Measurements from ENCODE around the gene SHISA8.
"Not testable (repeated sequence)": the region's sequence is repeated elsewhere in the genome, so short reads cannot be mapped to it uniquely, and the experiment has no call there.

The SHISA8 gene

GRCh38 chr22:41899110-41899509 is 15.8 kb downstream of the SHISA8 start:
- DNase-seq, result no peak
- no peak for ATAC-seq

GRCh38 chr22:41898645-41899044 is 16.2 kb downstream of the SHISA8 start:
- no peak for DNase-seq
- ATAC-seq, result no peak

GRCh38 chr22:41893591-41894375 is 21.1 kb downstream of the SHISA8 start:
- DNase-seq, result no peak
- no peak for ATAC-seq

- no peak for ATAC-seq
These were observed 22.2 kb downstream of the SHISA8 start for GRCh38 chr22:41892721-41893120.

GRCh38 chr22:41891407-41891806 is 23.5 kb downstream of the SHISA8 start:
- no peak for ATAC-seq
- DNase-seq, result no peak

More at GRCh38 chr22:41892721-41893120, 22.2 kb downstream of the SHISA8 start:
- DNase-seq, result no peak

- ATAC-seq, result no peak
- no peak for DNase-seq
These were observed 26.2 kb downstream of the SHISA8 start for GRCh38 chr22:41888627-41889200.

- ATAC-seq, result peak; percentile 11
- no peak for DNase-seq
These were observed 29.4 kb downstream of the SHISA8 start for GRCh38 chr22:41885516-41885915.

- ATAC-seq (no peak), DNase-seq (no peak)
These were observed 29.8 kb downstream of the SHISA8 start for GRCh38 chr22:41885116-41885515.

- no peak for DNase-seq
- no peak for ATAC-seq
These were observed 31.5 kb downstream of the SHISA8 start for GRCh38 chr22:41883400-41883799.

GRCh38 chr22:41880653-41881052 is 34.2 kb downstream of the SHISA8 start:
- no peak for DNase-seq
- no peak for ATAC-seq

- ATAC-seq (no peak), DNase-seq (no peak)
These were observed 38.2 kb downstream of the SHISA8 start for GRCh38 chr22:41876675-41877074.

GRCh38 chr22:41876275-41876674 is 38.6 kb downstream of the SHISA8 start:
- no peak for DNase-seq
- ATAC-seq, result no peak

GRCh38 chr22:41875531-41876270 is 39.2 kb downstream of the SHISA8 start:
- no peak for DNase-seq
- ATAC-seq, result no peak

GRCh38 chr22:41874090-41874489 is 40.8 kb downstream of the SHISA8 start:
- no peak for ATAC-seq

GRCh38 chr22:41873391-41873790 is 41.5 kb downstream of the SHISA8 start:
- ATAC-seq (peak; percentile 84), DNase-seq (peak; percentile 27)

More at GRCh38 chr22:41874090-41874489, 40.8 kb downstream of the SHISA8 start:
- DNase-seq, result no peak

- no peak for ATAC-seq
- DNase-seq, result no peak
These were observed 44.1 kb downstream of the SHISA8 start for GRCh38 chr22:41870786-41871185.

GRCh38 chr22:41870081-41870480 is 44.8 kb downstream of the SHISA8 start:
- DNase-seq, ATAC-seq: not testable (repeated sequence)

- ATAC-seq, result no peak
- DNase-seq, result no peak
These were observed 46.3 kb downstream of the SHISA8 start for GRCh38 chr22:41868556-41868955.

- ATAC-seq (no peak), DNase-seq (no peak)
These were observed 51.4 kb downstream of the SHISA8 start for GRCh38 chr22:41863472-41863871.

- DNase-seq (peak; percentile 72), ATAC-seq (peak; percentile 81)
These were observed 52.2 kb downstream of the SHISA8 start for GRCh38 chr22:41862530-41863266.

- ATAC-seq (peak; percentile 46), DNase-seq (peak; percentile 58)
These were observed 52.7 kb downstream of the SHISA8 start for GRCh38 chr22:41862160-41862529.
